HL-60 (cell line): ENCODE results near the gene ADSL.

Source experiments
- DNase-seq, 2 experiments: peaks; one replicate each; pipeline ENCODE4 v3.0.0-alpha.2; 2010 to 2020; ENCODE audit warnings: low read depth in 1 of 2, low spot score in 1 of 2
- H3K27ac ChIP-seq: fragments of 250-450 bp; sonication (Bioruptor Pico); replicated peaks from 2 replicates; pipeline ENCODE4 v1.5.1; 2020; ENCODE audit warnings: mild to moderate bottlenecking, moderate library complexity
- H3K27me3 ChIP-seq: fragments of 250-450 bp; sonication (Bioruptor Pico); 2 replicates; pipeline ENCODE4 v1.5.1; 2021; ENCODE audit warnings: mild to moderate bottlenecking, moderate library complexity; ENCODE audit not compliant: insufficient read depth, poor library complexity, severe bottlenecking
- H3K4me3 ChIP-seq: replicated peaks from 2 replicates; pipeline ENCODE4 v1.5.1; 2011; ENCODE audit warnings: mild to moderate bottlenecking, control low read depth, low read length; ENCODE audit not compliant: insufficient read depth
- GABPA ChIP-seq: IDR thresholded peaks from 2 replicates; pipeline ENCODE4 v1.6.1; 2012; ENCODE audit warnings: low read depth
- POLR2AphosphoS5 ChIP-seq: IDR thresholded peaks from 2 replicates; pipeline ENCODE4 v1.6.1; 2012; ENCODE audit warnings: low read depth
- SPI1 ChIP-seq: IDR thresholded peaks from 2 replicates; pipeline ENCODE4 v1.6.1; 2012; ENCODE audit warnings: low read depth, mild to moderate bottlenecking, borderline replicate concordance
- TF ChIP-seq, protein P1 (sequence below): IDR thresholded peaks from 2 replicates; pipeline ENCODE4 v1.6.1; 2012; ENCODE audit warnings: low read depth; ENCODE audit not compliant: insufficient replicate concordance
- TF ChIP-seq, protein P2 (sequence below): IDR thresholded peaks from one replicate; pipeline ENCODE4 v1.5.1; 2011; ENCODE audit warnings: low read length, control low read depth, inconsistent platforms; ENCODE audit not compliant: insufficient read depth

The ADSL gene

DNA sequence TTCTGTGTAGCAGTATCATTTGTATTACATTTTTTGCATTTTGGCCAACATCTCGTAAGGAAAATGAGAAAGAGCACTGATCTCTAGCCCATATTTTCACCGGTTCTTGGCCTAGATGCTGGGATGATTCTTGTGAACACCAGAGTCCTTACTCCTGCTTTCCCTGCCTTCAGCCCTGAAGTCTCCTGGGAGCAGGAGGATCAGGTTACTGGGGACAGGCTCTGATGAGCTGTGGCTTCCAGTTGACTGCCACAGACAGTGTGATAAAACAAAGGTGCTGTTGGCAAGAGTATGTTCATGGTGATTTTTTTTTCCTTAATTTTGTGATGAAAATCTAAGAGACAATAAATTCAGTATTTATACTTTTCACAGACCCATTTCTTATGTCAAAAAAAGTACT, 34.2 kb upstream of the ADSL start:
- peak overlapping the region; percentile 62 for H3K27ac ChIP-seq
- no peak for DNase-seq
- H3K4me3 ChIP-seq = no peak overlapping the region
- TF ChIP-seq GABPA (no peak), SPI1 (no peak), POLR2AphosphoS5 (no peak)
- TF ChIP-seq, protein P1, sequence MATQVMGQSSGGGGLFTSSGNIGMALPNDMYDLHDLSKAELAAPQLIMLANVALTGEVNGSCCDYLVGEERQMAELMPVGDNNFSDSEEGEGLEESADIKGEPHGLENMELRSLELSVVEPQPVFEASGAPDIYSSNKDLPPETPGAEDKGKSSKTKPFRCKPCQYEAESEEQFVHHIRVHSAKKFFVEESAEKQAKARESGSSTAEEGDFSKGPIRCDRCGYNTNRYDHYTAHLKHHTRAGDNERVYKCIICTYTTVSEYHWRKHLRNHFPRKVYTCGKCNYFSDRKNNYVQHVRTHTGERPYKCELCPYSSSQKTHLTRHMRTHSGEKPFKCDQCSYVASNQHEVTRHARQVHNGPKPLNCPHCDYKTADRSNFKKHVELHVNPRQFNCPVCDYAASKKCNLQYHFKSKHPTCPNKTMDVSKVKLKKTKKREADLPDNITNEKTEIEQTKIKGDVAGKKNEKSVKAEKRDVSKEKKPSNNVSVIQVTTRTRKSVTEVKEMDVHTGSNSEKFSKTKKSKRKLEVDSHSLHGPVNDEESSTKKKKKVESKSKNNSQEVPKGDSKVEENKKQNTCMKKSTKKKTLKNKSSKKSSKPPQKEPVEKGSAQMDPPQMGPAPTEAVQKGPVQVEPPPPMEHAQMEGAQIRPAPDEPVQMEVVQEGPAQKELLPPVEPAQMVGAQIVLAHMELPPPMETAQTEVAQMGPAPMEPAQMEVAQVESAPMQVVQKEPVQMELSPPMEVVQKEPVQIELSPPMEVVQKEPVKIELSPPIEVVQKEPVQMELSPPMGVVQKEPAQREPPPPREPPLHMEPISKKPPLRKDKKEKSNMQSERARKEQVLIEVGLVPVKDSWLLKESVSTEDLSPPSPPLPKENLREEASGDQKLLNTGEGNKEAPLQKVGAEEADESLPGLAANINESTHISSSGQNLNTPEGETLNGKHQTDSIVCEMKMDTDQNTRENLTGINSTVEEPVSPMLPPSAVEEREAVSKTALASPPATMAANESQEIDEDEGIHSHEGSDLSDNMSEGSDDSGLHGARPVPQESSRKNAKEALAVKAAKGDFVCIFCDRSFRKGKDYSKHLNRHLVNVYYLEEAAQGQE = no peak
- TF ChIP-seq, protein P2, sequence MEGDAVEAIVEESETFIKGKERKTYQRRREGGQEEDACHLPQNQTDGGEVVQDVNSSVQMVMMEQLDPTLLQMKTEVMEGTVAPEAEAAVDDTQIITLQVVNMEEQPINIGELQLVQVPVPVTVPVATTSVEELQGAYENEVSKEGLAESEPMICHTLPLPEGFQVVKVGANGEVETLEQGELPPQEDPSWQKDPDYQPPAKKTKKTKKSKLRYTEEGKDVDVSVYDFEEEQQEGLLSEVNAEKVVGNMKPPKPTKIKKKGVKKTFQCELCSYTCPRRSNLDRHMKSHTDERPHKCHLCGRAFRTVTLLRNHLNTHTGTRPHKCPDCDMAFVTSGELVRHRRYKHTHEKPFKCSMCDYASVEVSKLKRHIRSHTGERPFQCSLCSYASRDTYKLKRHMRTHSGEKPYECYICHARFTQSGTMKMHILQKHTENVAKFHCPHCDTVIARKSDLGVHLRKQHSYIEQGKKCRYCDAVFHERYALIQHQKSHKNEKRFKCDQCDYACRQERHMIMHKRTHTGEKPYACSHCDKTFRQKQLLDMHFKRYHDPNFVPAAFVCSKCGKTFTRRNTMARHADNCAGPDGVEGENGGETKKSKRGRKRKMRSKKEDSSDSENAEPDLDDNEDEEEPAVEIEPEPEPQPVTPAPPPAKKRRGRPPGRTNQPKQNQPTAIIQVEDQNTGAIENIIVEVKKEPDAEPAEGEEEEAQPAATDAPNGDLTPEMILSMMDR = no peak
- H3K27me3 ChIP-seq = no peaks in the 10 kb centered on the region

DNA sequence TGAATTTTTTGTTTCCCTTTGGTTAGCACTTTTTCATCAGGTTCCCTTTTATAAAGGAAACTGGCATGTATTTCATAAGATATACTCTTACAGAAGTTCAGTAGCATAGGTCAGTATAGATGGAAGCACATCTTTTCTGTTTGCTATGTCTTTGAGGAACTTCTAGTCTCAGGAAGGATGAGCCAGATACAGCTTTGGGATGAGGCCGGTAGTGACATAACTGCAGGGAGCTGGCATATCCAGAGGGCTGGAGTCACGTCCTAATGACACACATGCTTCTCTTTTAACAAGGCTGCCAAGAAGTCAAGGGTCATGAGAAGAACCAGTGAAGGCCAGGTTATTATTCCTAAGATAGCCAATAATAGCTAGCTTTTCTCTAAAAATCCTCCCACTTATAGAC, 33.3 kb upstream of the ADSL start:
- peak; percentile 62 to 70 for DNase-seq
- TF ChIP-seq, protein P1 = no peak
- TF ChIP-seq POLR2AphosphoS5 (no peak), GABPA (no peak), SPI1 (no peak)
- TF ChIP-seq, protein P2 = no peak
- Histone ChIP-seq H3K27me3 (no peaks in the 10 kb centered on the region), H3K27ac (peak overlapping the region; percentile 62), H3K4me3 (no peak overlapping the region)

DNA sequence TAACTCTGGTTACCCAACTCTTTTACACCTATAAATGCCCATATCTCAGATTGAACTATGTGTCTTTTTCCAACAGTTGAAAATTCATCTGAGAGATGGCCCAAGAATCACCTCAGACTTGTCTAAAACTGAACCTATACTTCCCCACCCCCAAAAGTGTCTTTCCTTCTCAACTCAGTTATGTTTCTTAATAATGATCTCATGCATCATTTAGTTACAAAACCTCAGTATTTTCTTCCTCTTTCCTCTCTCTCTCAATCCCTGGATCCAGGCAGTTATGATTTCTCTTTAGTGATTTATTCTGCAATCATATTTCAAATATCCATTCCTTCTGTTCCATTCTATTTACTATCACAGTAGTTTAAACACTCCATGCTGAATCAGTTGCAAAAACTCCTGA, 32.3 kb upstream of the ADSL start:
- peak in 1 of 2 experiments; percentile 24 for DNase-seq
- H3K4me3 ChIP-seq = no peak overlapping the region
- H3K27me3 ChIP-seq = no peaks in the 10 kb centered on the region

More for the DNA sequence above, 32.3 kb upstream of the ADSL start:
- TF ChIP-seq SPI1 = no peak
- no peak for TF ChIP-seq GABPA
- TF ChIP-seq, protein P2 = no peak
- no peak for TF ChIP-seq POLR2AphosphoS5
- TF ChIP-seq, protein P1 = no peak
- H3K27ac ChIP-seq = peak overlapping the region; percentile 62
